ENCODE measurements around the gene SLC25A44.

GRCh38 chr1:156150333-156151011, 43.4 kb upstream of the SLC25A44 start:
- TF ChIP-seq POLR2A (IDR thresholded peaks at IDR 0.05) (no peak), CTCF (IDR thresholded peaks at IDR 0.05) (no peak), EP300 (IDR thresholded peaks at IDR 0.05) (no peak)
